A549 (cell line): Measurements from ENCODE around the gene PLIN1. TPM values are rescaled to one million over a fixed set of nuclear protein-coding genes. Genes with fewer than 3 reads are reported as not detected.

ENCODE experiments used
- ATAC-seq, 2 experiments: fragments of 200-7000 bp in 1 of 2; fragments of >200 bp in 1 of 2; cut with Nextera tagmentation in 1 of 2; cut with Tn5 transposase in 1 of 2; 3 replicates each; pipeline versions ENCODE4 v1.8.0 to v1.9.1; 2018 to 2020; ENCODE audit warnings: mild to moderate bottlenecking in 1 of 2, moderate library complexity in 1 of 2
- CTCF ChIA-PET: fragments of 300-600 bp; sonication (Branson Sonifier 250); formaldehyde crosslinking; extraction: SDS; loops from one replicate; lab custom pipeline; 2021; ENCODE audit warnings: antibody characterized with exemption, inconsistent platforms; lab: Yijun Ruan, JAX
- POLR2A ChIA-PET: fragments of 350-600 bp; formaldehyde crosslinking; extraction: SDS; loops from one replicate; lab custom pipeline; 2021; ENCODE audit warnings: antibody characterized with exemption, inconsistent platforms; lab: Yijun Ruan, JAX
- DNase-seq, 2 experiments: peaks; one replicate each; pipeline versions ENCODE4 v3.0.0 to v3.0.0-alpha.2; 2011 to 2016; ENCODE audit warnings: low read depth in 1 of 2, low spot score in 1 of 2
- FAIRE-seq: peaks from 2 replicates; lab custom pipeline; 2011; peaks lifted over from hg19 to GRCh38; lab: Jason Lieb, UNC
- H3K27ac ChIP-seq, 2 experiments: fragments of >200 bp; sonication (Bioruptor Twin); formaldehyde crosslinking; 3 replicates each; pipeline ENCODE4 v1.5.1; 2016 to 2017
- H3K4me1 ChIP-seq: fragments of >200 bp; sonication (Bioruptor Twin); formaldehyde crosslinking; 3 replicates; pipeline ENCODE4 v1.6.1; 2016
- H3K4me2 ChIP-seq: fragments of >200 bp; sonication (Bioruptor Twin); formaldehyde crosslinking; 3 replicates; pipeline ENCODE4 v1.6.1; 2016
- H3K4me3 ChIP-seq: fragments of >200 bp; sonication (Bioruptor Twin); formaldehyde crosslinking; 3 replicates; pipeline ENCODE4 v1.5.1; 2016
- H3K9me3 ChIP-seq: fragments of >200 bp; sonication (Bioruptor Twin); formaldehyde crosslinking; 3 replicates; pipeline ENCODE4 v1.6.1; 2016
- CEBPB ChIP-seq, 2 experiments: fragments of >200 bp in 1 of 2; sonication (Bioruptor Twin) in 1 of 2; formaldehyde crosslinking in 1 of 2; IDR thresholded peaks; 2 replicates each; pipeline ENCODE4 v1.6.1; 2012 to 2016
- ELK1 ChIP-seq: fragments of 150-350 bp; IDR thresholded peaks from 2 replicates; pipeline ENCODE4 v1.6.1; 2014; ENCODE audit warnings: low read depth, mild to moderate bottlenecking, low read length
- EP300 ChIP-seq, 2 experiments: fragments of >200 bp; sonication (Bioruptor Twin); formaldehyde crosslinking; IDR thresholded peaks; 2 replicates in 1 of 2; 3 replicates in 1 of 2; pipeline ENCODE4 v1.6.1; 2016 to 2017
- FOSB ChIP-seq: fragments of 250-450 bp; sonication (Bioruptor Pico); IDR thresholded peaks from 2 replicates; pipeline ENCODE4 v1.5.0; 2020; ENCODE audit warnings: mild to moderate bottlenecking, moderate library complexity
- GATA3 ChIP-seq: IDR thresholded peaks from 2 replicates; pipeline ENCODE4 v1.6.1; 2012; ENCODE audit warnings: borderline replicate concordance
- HES2 ChIP-seq: fragments of >200 bp; sonication (Bioruptor Twin); formaldehyde crosslinking; IDR thresholded peaks from 2 replicates; pipeline ENCODE4 v1.6.1; 2016
- HOXA7 ChIP-seq: fragments of 250-450 bp; sonication (Bioruptor Pico); IDR thresholded peaks from 2 replicates; pipeline ENCODE4 v1.5.0; 2020; ENCODE audit warnings: mild to moderate bottlenecking, moderate library complexity
- HOXB13 ChIP-seq: fragments of 250-450 bp; sonication (Bioruptor Pico); IDR thresholded peaks from 2 replicates; pipeline ENCODE4 v1.5.0; 2020; ENCODE audit warnings: low read depth, mild to moderate bottlenecking, moderate library complexity
- MYC ChIP-seq: IDR thresholded peaks from 2 replicates; pipeline ENCODE4 v1.6.1; 2012; ENCODE audit warnings: mild to moderate bottlenecking, inconsistent platforms, low read length, improper control_type of control experiment, borderline replicate concordance
- NFE2L2 ChIP-seq: fragments of 150-350 bp; conservative IDR thresholded peaks from 2 replicates; pipeline ENCODE4 v1.6.1; 2014; ENCODE audit warnings: low read length
- NR3C1 ChIP-seq: fragments of >200 bp; sonication (Bioruptor Twin); formaldehyde crosslinking; IDR thresholded peaks from 3 replicates; pipeline ENCODE4 v1.6.1; 2017
- POLR2AphosphoS2 ChIP-seq: conservative IDR thresholded peaks from 2 replicates; pipeline ENCODE4 v1.6.1; 2012; ENCODE audit warnings: low read length, improper control_type of control experiment, inconsistent platforms
- RAD21 ChIP-seq, 2 experiments: fragments of >200 bp in 1 of 2; sonication (Bioruptor Twin) in 1 of 2; formaldehyde crosslinking in 1 of 2; IDR thresholded peaks in 1 of 2; conservative IDR thresholded peaks in 1 of 2; 2 replicates in 1 of 2; 3 replicates in 1 of 2; pipeline ENCODE4 v1.6.1; 2012 to 2018; ENCODE audit warnings: inconsistent platforms in 1 of 2
- RARB ChIP-seq: fragments of 250-450 bp; sonication (Bioruptor Pico); IDR thresholded peaks from 2 replicates; pipeline ENCODE4 v1.8.0; 2021; ENCODE audit warnings: mild to moderate bottlenecking, moderate library complexity
- SREBF2 ChIP-seq: fragments of 450-650 bp; IDR thresholded peaks from 2 replicates; pipeline ENCODE4 v1.6.1; 2014; ENCODE audit warnings: mild to moderate bottlenecking, moderate library complexity
- TFCP2L1 ChIP-seq: fragments of 250-450 bp; sonication (Bioruptor Pico); IDR thresholded peaks from 2 replicates; pipeline ENCODE4 v1.5.0; 2021; ENCODE audit warnings: mild to moderate bottlenecking
- ZC3H11A ChIP-seq: fragments of 450-650 bp; IDR thresholded peaks from 2 replicates; pipeline ENCODE4 v1.6.1; 2014; ENCODE audit warnings: antibody characterized with exemption, mild to moderate bottlenecking
- ZSCAN20 ChIP-seq: fragments of 250-450 bp; sonication (Bioruptor Pico); IDR thresholded peaks from 2 replicates; pipeline ENCODE4 v1.8.0; 2022; ENCODE audit warnings: mild to moderate bottlenecking, moderate library complexity
- WGBS: methylation state at CpG from one replicate; pipeline ENCODE4 v1.1.6; 2017; ENCODE audit errors: missing lambda C conversion rate; 5-methylcytosine and 5-hydroxymethylcytosine counted together
- polyA plus RNA-seq, 4 experiments: library from polyadenylated mRNA; depleted of rRNA in 3 of 4; stranded (reverse); fragments of >200 nt; fragmentation: RNase III in 1 of 4; extraction: RNeasy Plus Mini Kit Qiagen cat#74134 plus additional on column Dnase treatment in 1 of 4; gene quantifications; 2 replicates in 3 of 4; 3 replicates in 1 of 4; pipeline ENCODE4 v1.2.3, GENCODE V29; 2011 to 2017
- TF ChIP-seq, protein P1 (sequence below): fragments of 250-450 bp; sonication (Bioruptor Pico); IDR thresholded peaks from 2 replicates; pipeline ENCODE4 v1.5.0; 2021; ENCODE audit warnings: mild to moderate bottlenecking, moderate library complexity, borderline replicate concordance
- TF ChIP-seq, protein P2 (sequence below): fragments of 250-450 bp; sonication (Bioruptor Pico); IDR thresholded peaks from 2 replicates; pipeline ENCODE4 v1.5.0; 2020; ENCODE audit warnings: low read depth, mild to moderate bottlenecking, moderate library complexity
- TF ChIP-seq, protein P3 (sequence below): fragments of 450-650 bp; IDR thresholded peaks from 2 replicates; pipeline ENCODE4 v1.6.1; 2014; ENCODE audit warnings: antibody characterized with exemption

Gene PLIN1
- polyA plus RNA-seq, 2 of the 4 experiments (the other 2 are of a cell fraction), result 0.27 to 0.74 TPM

DNA sequence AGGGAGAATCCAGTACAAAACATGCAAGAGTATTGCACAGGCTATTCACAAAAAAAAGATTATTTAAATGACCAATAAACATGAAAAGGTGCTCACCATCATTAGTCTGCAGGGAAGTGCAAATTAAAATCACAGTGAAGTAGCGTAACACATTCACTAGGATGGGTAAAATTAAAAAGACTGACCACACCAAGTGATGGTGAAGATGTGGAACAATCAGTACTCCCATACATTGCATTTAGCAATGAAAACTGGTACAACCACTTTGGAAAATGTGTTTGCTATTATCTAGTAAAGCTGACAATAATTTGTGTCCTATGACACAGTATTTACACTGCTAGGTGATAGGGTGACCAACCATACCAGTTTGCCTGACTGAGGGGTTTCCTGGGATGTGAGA, 45.5 kb upstream of the PLIN1 start:
- FAIRE-seq (no peak), ATAC-seq (no peak), DNase-seq (no peak)
- no peaks in the 10 kb centered on the region for H3K4me1 ChIP-seq
- POLR2A ChIA-PET, result no interaction called here
- peaks cover 8% of the 10 kb centered on the region; the same call in 1 of the 3 replicates for H3K9me3 ChIP-seq
- H3K4me3 ChIP-seq, result no peak overlapping the region
- no peak overlapping the region for H3K4me2 ChIP-seq
- no peak for TF ChIP-seq FOSB
- TF ChIP-seq HES2, result no peak
- TF ChIP-seq ZSCAN20 (CRISPR knock-in tag), result no peak
- no peak for TF ChIP-seq NFE2L2
- no peak for TF ChIP-seq HOXB13
- TF ChIP-seq CEBPB (IDR thresholded peaks at IDR 0.05), result no peak
- TF ChIP-seq POLR2AphosphoS2, result no peak
- no peak for TF ChIP-seq TFCP2L1 (CRISPR knock-in tag)
- TF ChIP-seq RAD21 (conservative IDR thresholded peaks at IDR 0.05 in 1 of 2, IDR thresholded peaks at IDR 0.05 in 1 of 2), result no peak
- no peak for TF ChIP-seq SREBF2
- no peak for TF ChIP-seq HOXA7 (CRISPR knock-in tag)
- no peak for TF ChIP-seq MYC
- TF ChIP-seq ELK1, result no peak
- TF ChIP-seq ZC3H11A, result no peak
- TF ChIP-seq, protein P1, sequence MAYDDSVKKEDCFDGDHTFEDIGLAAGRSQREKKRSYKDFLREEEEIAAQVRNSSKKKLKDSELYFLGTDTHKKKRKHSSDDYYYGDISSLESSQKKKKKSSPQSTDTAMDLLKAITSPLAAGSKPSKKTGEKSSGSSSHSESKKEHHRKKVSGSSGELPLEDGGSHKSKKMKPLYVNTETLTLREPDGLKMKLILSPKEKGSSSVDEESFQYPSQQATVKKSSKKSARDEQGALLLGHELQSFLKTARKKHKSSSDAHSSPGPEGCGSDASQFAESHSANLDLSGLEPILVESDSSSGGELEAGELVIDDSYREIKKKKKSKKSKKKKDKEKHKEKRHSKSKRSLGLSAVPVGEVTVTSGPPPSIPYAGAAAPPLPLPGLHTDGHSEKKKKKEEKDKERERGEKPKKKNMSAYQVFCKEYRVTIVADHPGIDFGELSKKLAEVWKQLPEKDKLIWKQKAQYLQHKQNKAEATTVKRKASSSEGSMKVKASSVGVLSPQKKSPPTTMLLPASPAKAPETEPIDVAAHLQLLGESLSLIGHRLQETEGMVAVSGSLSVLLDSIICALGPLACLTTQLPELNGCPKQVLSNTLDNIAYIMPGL, result no peak
- no peak for TF ChIP-seq RARB
- TF ChIP-seq, protein P2, sequence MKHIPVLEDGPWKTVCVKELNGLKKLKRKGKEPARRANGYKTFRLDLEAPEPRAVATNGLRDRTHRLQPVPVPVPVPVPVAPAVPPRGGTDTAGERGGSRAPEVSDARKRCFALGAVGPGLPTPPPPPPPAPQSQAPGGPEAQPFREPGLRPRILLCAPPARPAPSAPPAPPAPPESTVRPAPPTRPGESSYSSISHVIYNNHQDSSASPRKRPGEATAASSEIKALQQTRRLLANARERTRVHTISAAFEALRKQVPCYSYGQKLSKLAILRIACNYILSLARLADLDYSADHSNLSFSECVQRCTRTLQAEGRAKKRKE, result no peak
- H3K27ac ChIP-seq, result no peak overlapping the region
- CTCF ChIA-PET, result interaction anchor here (0.5 to 6.0 kb wide), 9 partner anchors 10 to 324 kb away, joined by 3 to 43 read pairs (median 3); no protein-coding TSS in a partner anchor
- 73% methylated on average over 1 of the region's 1 CpG for WGBS

DNA sequence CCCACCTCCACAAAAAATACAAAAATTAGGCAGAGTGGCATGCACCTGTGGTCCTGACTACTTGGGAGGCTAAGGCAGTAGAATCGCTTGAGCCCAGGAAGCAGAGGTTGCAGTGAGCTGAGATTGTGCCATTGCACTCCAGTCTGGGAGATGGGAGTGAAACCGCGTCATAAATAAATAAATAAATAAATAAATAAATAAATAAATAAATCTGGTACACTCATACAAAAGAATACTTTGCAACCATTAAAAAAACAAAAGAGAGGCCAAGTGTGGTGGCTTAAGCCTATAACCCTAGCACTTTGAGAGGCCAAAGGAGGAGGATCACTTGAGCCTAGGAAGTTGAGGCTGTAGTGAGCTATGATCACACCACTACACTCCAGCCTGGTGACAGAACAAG, 43.9 kb upstream of the PLIN1 start:
- DNase-seq (no peak), ATAC-seq (no peak), FAIRE-seq (no peak)
- TF ChIP-seq ELK1, result no peak
- TF ChIP-seq ZC3H11A, result peak; percentile 95
- Histone ChIP-seq H3K27ac (no peak overlapping the region), H3K4me3 (no peak overlapping the region), H3K4me2 (no peak overlapping the region), H3K4me1 (no peaks in the 10 kb centered on the region), H3K9me3 (peaks cover 8% of the 10 kb centered on the region; the same call in 1 of the 3 replicates)
- ChIA-PET POLR2A (no interaction called here), CTCF (interaction anchor here (0.6 to 1.8 kb wide), 7 partner anchors 15 to 459 kb away, joined by 3 to 9 read pairs (median 3); no protein-coding TSS in a partner anchor)
- 70% methylated on average over 3 of the region's 3 CpGs for WGBS

DNA sequence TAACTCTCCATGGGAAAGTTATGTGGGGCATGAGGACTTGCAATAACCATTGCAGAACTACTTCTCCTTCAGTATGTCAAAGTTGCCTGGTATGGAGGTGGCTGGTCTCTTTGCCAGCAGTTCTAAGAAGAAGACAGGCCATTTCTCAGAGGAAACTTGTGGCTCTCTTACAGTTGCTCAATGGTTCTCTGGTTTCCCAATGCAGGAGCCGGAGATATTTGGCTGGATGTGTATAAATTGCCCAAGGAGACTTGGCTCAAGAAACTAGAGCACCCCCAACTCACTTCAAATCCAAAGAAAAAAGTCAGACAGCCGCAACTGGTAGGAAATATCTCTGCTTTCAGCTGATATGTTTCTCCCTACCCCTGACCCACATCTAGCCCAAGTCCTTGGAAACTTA, 35.6 kb upstream of the PLIN1 start:
- DNase-seq, result no peak
- FAIRE-seq, result no peak
- Histone ChIP-seq H3K27ac (no peak overlapping the region), H3K4me3 (no peak overlapping the region), H3K9me3 (no peaks in the 10 kb centered on the region), H3K4me1 (no peaks in the 10 kb centered on the region), H3K4me2 (no peak overlapping the region)
- TF ChIP-seq EP300 (IDR thresholded peaks at IDR 0.05), result no peak
- no peak for TF ChIP-seq HES2
- no peak for TF ChIP-seq NR3C1
- TF ChIP-seq, protein P3, sequence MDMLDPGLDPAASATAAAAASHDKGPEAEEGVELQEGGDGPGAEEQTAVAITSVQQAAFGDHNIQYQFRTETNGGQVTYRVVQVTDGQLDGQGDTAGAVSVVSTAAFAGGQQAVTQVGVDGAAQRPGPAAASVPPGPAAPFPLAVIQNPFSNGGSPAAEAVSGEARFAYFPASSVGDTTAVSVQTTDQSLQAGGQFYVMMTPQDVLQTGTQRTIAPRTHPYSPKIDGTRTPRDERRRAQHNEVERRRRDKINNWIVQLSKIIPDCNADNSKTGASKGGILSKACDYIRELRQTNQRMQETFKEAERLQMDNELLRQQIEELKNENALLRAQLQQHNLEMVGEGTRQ, result no peak
- no peak for TF ChIP-seq GATA3
- ChIA-PET CTCF (interaction anchor here (1.4 kb wide), 1 partner anchor 15 kb away, joined by 3 read pairs; no protein-coding TSS in a partner anchor), POLR2A (no interaction called here)
- ATAC-seq, result no peak
- WGBS, result 70% methylated on average over 2 of the region's 2 CpGs
